AG08396 (cell line): ENCODE data around the gene ADGRA3.
A peak's percentile ranks its signal among the peaks of the same experiment; 100 is the strongest.

Experiments
- DNase-seq: peaks from one replicate; pipeline ENCODE4 v3.0.0; 2012; ENCODE audit warnings: low spot score, mixed read lengths

Gene ADGRA3

GRCh38 chr4:22512306-22512705 lies 3.6 kb downstream of the ADGRA3 start:
- DNase-seq: no peak

GRCh38 chr4:22510750-22511149 lies 5.1 kb downstream of the ADGRA3 start:
- no peak for DNase-seq

- no peak for DNase-seq
Observed at GRCh38 chr4:22508376-22508775, 7.5 kb downstream of the ADGRA3 start.

- no peak for DNase-seq
Observed at GRCh38 chr4:22504922-22505321, 10.9 kb downstream of the ADGRA3 start.

- no peak for DNase-seq
Observed at GRCh38 chr4:22504447-22504846, 11.4 kb downstream of the ADGRA3 start.

GRCh38 chr4:22502895-22503814 lies 12.7 kb downstream of the ADGRA3 start:
- no peak for DNase-seq

GRCh38 chr4:22501715-22502095 lies 14.2 kb downstream of the ADGRA3 start:
- no peak for DNase-seq

- DNase-seq: peak; percentile 33
Observed at GRCh38 chr4:22500831-22501714, 14.8 kb downstream of the ADGRA3 start.

GRCh38 chr4:22500128-22500611 lies 15.7 kb downstream of the ADGRA3 start:
- no peak for DNase-seq

- DNase-seq: no peak
Observed at GRCh38 chr4:22498866-22499265, 17.0 kb downstream of the ADGRA3 start.

- DNase-seq: no peak
Observed at GRCh38 chr4:22496165-22496813, 19.6 kb downstream of the ADGRA3 start.

GRCh38 chr4:22493523-22493922 lies 22.3 kb downstream of the ADGRA3 start:
- no peak for DNase-seq

GRCh38 chr4:22492987-22493386 lies 22.9 kb downstream of the ADGRA3 start:
- no peak for DNase-seq

GRCh38 chr4:22491939-22492338 lies 23.9 kb downstream of the ADGRA3 start:
- DNase-seq: no peak

GRCh38 chr4:22490718-22491315 lies 25.0 kb downstream of the ADGRA3 start:
- no peak for DNase-seq

- DNase-seq: no peak
Observed at GRCh38 chr4:22488106-22488505, 27.8 kb downstream of the ADGRA3 start.

- no peak for DNase-seq
Observed at GRCh38 chr4:22487328-22487727, 28.5 kb downstream of the ADGRA3 start.

GRCh38 chr4:22486276-22486675 lies 29.6 kb downstream of the ADGRA3 start:
- DNase-seq: no peak

GRCh38 chr4:22485737-22486136 lies 30.1 kb downstream of the ADGRA3 start:
- DNase-seq: peak; percentile 44

GRCh38 chr4:22483551-22483981 lies 32.3 kb downstream of the ADGRA3 start:
- no peak for DNase-seq

GRCh38 chr4:22482250-22483127 lies 33.4 kb downstream of the ADGRA3 start:
- DNase-seq: no peak
